Pancreas (tissue), 10 donors: ENCODE measurements around the gene GALE. TPM values are rescaled to one million over a fixed set of nuclear protein-coding genes. Genes with fewer than 3 reads are reported as not detected.
"Not testable (repeated sequence)": the region's sequence is repeated elsewhere in the genome, so short reads cannot be mapped to it uniquely, and the experiment has no call there.

Experiments
- ATAC-seq, 4 donors: fragments of 200-7000 bp; cut with Tn5 transposase; one replicate each; pipeline versions ENCODE4 v1.8.0 to v1.9.1; 2020; ENCODE audit warnings: mild to moderate bottlenecking in 4 of 4, moderate library complexity in 4 of 4
- DNase-seq, 6 donors: peaks; one replicate each; pipeline ENCODE4 v3.0.0-alpha.2; 2020
- FAIRE-seq: peaks from 2 replicates; lab custom pipeline; 2012; peaks lifted over from hg19 to GRCh38; lab: Jason Lieb, UNC
- H3K27ac ChIP-seq, 4 donors: fragments of 200-600 bp; sonication (generic); 1 replicate in 3 of 4; 2 replicates in 1 of 4; pipeline versions ENCODE4 v1.5.0 to v1.8.0; 2020
- H3K27me3 ChIP-seq, 4 donors: fragments of 200-600 bp; one replicate each; pipeline ENCODE4 v1.8.0; 2021
- H3K36me3 ChIP-seq, 3 donors: fragments of 200-600 bp; sonication (generic) in 1 of 3; one replicate each; pipeline versions ENCODE4 v1.5.0 to v1.8.0; 2020 to 2021
- H3K4me1 ChIP-seq, 3 donors: fragments of 200-600 bp; one replicate each; pipeline ENCODE4 v1.8.0; 2021
- H3K4me3 ChIP-seq, 4 donors: fragments of 200-600 bp; sonication (generic) in 2 of 4; one replicate each; pipeline versions ENCODE4 v1.5.0 to v1.8.0; 2020 to 2021
- H3K9me3 ChIP-seq, 4 donors: fragments of 200-600 bp; one replicate each; pipeline ENCODE4 v1.8.0; 2021
- CTCF ChIP-seq, 4 donors: fragments of 200-600 bp; sonication (generic) in 3 of 4; IDR thresholded peaks; one replicate each; pipeline versions ENCODE4 v1.5.0 to v1.8.0; 2021; ENCODE audit warnings: antibody characterized with exemption in 4 of 4
- WGBS, 2 donors: extraction: QIAGEN DNeasy Blood & Tissue Kit; methylation state at CpG; one replicate each; pipeline ENCODE4 v1.1.7; 2013; 5-methylcytosine and 5-hydroxymethylcytosine counted together
- intact Hi-C, 3 donors: fragments of 100-400 bp; cut with DNase I; formaldehyde crosslinking; loops; one replicate each; pipeline versions ENCODE4 v1.11.1 to v1.14.2; 2022
- polyA plus RNA-seq, 2 donors: library from polyadenylated mRNA; stranded (reverse); fragments of 200-250 nt; gene quantifications; one replicate each; pipeline ENCODE4 v1.2.3, GENCODE V29; 2013
- total RNA-seq, 6 donors: library from RNA; stranded (reverse); fragmentation: NEBNext Ultra II Directional in 4 of 6; extraction: Animal tissue kit (Norgen Biotek cat#: 25700) in 4 of 6; gene quantifications; one replicate each; pipeline versions ENCODE4 v1.2.1 to v1.2.4, GENCODE V29; 2021 to 2023
- donor health status: healthy with polysubstance abuse.
- donor health status: DM: no; HTN: no; CAD: no; lungs with moderate emphysema.
- donor health status: DM: no; HTN: no; CAD: no.
- donor health status: control.
- donor health status: control.
- donor health status: Bipolar disorder and iron deficiency.
- donor health status: DM: yes; HTN: yes; CAD: no.
- donor health status: DM: no; HTN: no; CAD: no.
- donor health status: DM: no; HTN: no; CAD: no.
- donor health status: DM: yes; HTN: yes; CAD: no.

GALE gene
- total RNA-seq (10 to 100 TPM in 5 of 6 donors, 1 to 10 TPM in 1; 5.6 to 15.2 (median 11.4) TPM), polyA plus RNA-seq (10 to 100 TPM; 20.1 to 34.6 TPM)

GRCh38 chr1:23800400-23801337 lies at the start of gene GALE:
Gene GALE, minus strand, starts transcription at chr1:23800754. Its CDS starts 1,747 bp downstream, at chr1:23799007.
- no peak for TF ChIP-seq CTCF (IDR thresholded peaks at IDR 0.05)
- Histone ChIP-seq H3K27ac (peak within 1 kb of the TSS; percentile 86 to 89 (median 86)), H3K27me3 (no peaks in the 10 kb centered on the region), H3K4me1 (peaks cover 6 to 20% (median 19%) of the 10 kb centered on the region in 3 donors), H3K4me3 (peak within 1 kb of the TSS; percentile 82 to 94 (median 85)), H3K36me3 (no peaks in the 10 kb centered on the region), H3K9me3 (no peaks in the 10 kb centered on the region)
- no peak for FAIRE-seq
- WGBS, 2 donors: 0% methylated on average over 63 to 82 of the region's 82 CpGs
- ATAC-seq: peak; percentile 89 to 93 (median 91)
- intact Hi-C loops: no loop called here
- DNase-seq: peak; percentile 96 to 99 (median 97)

GRCh38 chr1:23848673-23849616 lies 48.4 kb upstream of the GALE start:
- Histone ChIP-seq H3K36me3 (peaks cover 0 to 24% (median 0%) of the 10 kb centered on the region in 3 donors), H3K4me3 (no peak overlapping the region), H3K27me3 (no peaks in the 10 kb centered on the region), H3K27ac (no peak overlapping the region), H3K9me3 (no peaks in the 10 kb centered on the region), H3K4me1 (no peaks in the 10 kb centered on the region)
- no peak for FAIRE-seq
- no peak for DNase-seq
- WGBS, 2 donors: 91 to 92% methylated on average over 11 to 12 of the region's 12 CpGs
- intact Hi-C loops: no loop called here
- ATAC-seq: no peak
- no peak for TF ChIP-seq CTCF (IDR thresholded peaks at IDR 0.05)

- H3K27me3 ChIP-seq, ATAC-seq, H3K9me3 ChIP-seq, intact Hi-C loops, H3K4me1 ChIP-seq, H3K27ac ChIP-seq, FAIRE-seq, DNase-seq, H3K4me3 ChIP-seq: not testable (repeated sequence)
- H3K36me3 ChIP-seq: peaks cover 0 to 24% (median 0%) of the 10 kb centered on the region in 3 donors
- WGBS, 2 donors: 96 to 100% methylated on average over 2 of the region's 2 CpGs
Observed at GRCh38 chr1:23847482-23848095, 47.0 kb upstream of the GALE start.

GRCh38 chr1:23845163-23845562 lies 44.6 kb upstream of the GALE start:
- H3K9me3 ChIP-seq: no peaks in the 10 kb centered on the region
- no peak for FAIRE-seq
- H3K27me3 ChIP-seq: no peaks in the 10 kb centered on the region
- TF ChIP-seq CTCF (IDR thresholded peaks at IDR 0.05): no peak
- H3K4me3 ChIP-seq: no peak overlapping the region
- H3K27ac ChIP-seq: no peak overlapping the region
- WGBS, 2 donors: 97 to 98% methylated on average over 2 of the region's 2 CpGs
- no peaks in the 10 kb centered on the region for H3K4me1 ChIP-seq
- ATAC-seq: no peak
- intact Hi-C loops: no loop called here
- peaks cover 0 to 24% (median 0%) of the 10 kb centered on the region in 3 donors for H3K36me3 ChIP-seq
- DNase-seq: no peak
